HG03039 (cell line): ENCODE measurements around the gene ACOX2.
A peak's percentile ranks its signal among the peaks of the same experiment; 100 is the strongest.

ENCODE experiments used
- ATAC-seq: cut with Tn5 transposase; IDR thresholded peaks from one replicate; pipeline ENCODE4 v1.9.1; 2021; ENCODE audit warnings: mild to moderate bottlenecking, moderate library complexity; ENCODE audit not compliant: unreplicated experiment

ACOX2 gene

DNA sequence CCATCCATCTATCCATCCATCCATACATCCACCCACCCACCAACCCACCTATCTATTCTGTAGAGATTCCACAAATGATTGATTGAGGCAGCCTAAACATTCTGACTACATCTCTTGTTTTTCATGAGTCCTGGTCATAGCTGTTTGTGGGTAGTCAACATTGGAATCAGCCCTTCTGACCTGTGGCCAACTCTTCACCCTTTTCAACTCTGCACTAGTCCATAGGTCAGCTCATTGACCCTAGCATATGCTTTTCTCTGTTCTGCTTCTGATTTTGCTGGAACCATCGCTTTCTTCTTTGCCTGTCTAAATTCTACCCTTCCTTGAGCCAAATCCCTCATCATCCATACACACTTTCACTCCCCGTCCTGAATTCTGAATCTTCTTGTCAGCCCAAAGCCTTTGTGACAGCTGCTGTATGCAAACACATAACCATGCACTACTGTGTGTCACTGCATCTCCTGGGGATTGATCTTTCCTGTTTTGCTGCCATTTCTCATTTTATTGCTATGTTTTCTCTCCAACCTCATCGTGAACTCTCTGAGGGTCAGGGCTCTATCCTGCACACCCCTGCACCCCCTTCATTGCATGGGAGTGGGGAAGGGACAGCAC is 61.9 kb downstream of the ACOX2 start:
- no peak for ATAC-seq

- no peak for ATAC-seq
These were observed 62.6 kb downstream of the ACOX2 start for GRCh38 chr3:58474348-58474911.

DNA sequence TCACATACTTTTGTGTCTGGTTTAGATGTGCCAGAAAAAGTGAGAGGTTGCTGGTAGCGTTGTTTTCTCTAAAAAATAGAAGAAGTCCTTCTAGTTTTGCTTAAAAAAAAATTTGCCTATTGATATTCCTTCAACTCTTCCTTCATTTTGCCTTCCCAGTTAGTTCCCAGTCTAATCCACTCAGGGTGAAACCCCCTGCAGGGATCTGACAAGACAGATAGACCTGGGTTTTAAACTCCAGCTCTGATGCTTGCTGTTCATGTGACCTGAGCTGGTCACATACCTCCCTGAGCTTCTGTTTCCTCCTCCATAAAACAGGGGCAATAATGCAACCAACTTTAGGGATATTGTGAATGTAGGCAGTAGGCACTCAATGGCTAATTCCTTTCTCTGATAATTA is 63.7 kb downstream of the ACOX2 start:
- ATAC-seq = no peak

GRCh38 chr3:58471025-58471887 is 65.7 kb downstream of the ACOX2 start:
- ATAC-seq = no peak

DNA sequence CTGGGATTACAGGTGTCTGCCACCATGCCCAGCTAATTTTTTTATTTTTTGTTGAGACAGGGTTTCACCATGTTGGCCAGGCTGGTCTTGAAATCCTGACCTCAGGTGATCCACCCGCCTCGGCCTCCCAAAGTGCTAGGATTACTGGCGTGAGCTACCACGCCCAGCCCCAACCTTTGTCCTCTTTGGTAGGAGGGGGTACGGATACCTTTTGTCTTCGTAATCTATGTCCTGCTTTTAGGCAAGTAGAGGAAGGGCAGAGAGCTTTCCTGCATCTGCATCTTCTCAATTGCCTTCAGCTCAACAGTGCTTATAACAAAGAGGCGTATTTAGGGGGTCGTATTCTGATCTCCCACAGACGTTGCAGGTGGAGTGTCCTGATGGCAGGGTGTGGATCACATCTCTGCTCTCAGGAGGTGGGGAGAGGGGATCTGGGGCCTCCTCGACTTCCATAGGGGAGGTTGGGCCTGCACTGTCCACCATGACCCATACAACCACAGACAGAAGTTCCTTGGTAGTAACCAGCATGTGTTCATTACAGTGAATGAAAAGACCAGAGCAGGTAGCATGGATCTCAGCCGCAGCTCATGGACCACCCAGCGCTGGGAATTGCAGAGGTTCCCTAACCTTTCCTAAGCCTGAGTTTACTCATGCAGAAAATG is 66.5 kb downstream of the ACOX2 start:
- no peak for ATAC-seq

- ATAC-seq = no peak
These were observed 67.9 kb downstream of the ACOX2 start for GRCh38 chr3:58469096-58469495.

GRCh38 chr3:58466899-58467563 is 70.0 kb downstream of the ACOX2 start:
- ATAC-seq = no peak

DNA sequence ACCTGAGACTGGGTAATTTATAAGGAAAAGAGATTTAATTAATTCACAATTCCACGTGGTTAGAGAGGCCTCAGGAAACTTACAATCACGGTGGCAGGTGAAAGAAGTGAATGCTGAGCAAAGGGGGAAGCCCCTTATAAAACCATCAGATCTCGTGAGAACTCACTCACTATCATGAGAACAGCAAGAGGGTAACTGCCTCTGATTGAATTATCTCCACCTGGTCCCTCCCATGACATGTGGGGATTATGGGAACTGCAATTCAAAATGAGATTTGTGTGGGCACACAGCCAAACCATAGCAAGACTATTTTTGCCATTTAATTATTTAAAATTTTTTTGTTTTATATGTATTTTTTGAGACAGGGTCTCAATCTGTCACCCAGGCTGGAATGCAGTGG is 72.1 kb downstream of the ACOX2 start:
- ATAC-seq = no peak

DNA sequence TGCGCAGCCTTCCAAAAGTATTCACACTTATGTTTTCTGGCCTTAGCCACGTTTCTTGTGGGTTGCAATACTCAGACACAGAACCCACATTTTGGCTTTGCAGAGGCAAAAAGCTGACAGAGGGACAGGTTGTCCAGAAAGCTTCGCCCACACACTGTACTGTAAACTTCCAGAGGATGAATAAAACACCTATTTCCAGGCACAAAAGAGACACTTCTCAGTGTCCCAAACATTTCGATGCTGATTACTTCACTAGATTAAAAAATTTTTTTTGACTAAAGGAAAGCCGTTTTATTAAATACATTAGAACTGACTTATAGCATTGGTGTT is 73.1 kb downstream of the ACOX2 start:
- ATAC-seq = no peak

GRCh38 chr3:58463181-58463941 is 73.6 kb downstream of the ACOX2 start:
- peak; percentile 91 for ATAC-seq

DNA sequence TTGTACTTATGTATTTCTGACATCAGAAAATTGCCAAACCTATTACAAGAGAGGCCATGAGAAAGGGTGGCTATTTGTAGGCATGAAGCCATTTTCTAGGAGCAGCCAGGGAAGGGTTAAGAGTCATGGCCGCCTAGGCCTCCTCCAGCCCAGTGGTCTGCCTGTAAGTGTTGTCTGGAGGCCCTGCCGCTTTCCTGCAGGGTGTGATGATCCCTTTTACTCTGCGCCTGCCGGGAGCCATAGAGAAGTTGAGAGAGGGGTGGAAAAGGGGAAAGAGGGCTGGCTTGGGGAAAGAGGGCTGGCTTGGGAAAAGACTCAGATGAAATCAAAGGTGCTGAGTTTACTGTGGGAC is 74.2 kb downstream of the ACOX2 start:
- no peak for ATAC-seq

DNA sequence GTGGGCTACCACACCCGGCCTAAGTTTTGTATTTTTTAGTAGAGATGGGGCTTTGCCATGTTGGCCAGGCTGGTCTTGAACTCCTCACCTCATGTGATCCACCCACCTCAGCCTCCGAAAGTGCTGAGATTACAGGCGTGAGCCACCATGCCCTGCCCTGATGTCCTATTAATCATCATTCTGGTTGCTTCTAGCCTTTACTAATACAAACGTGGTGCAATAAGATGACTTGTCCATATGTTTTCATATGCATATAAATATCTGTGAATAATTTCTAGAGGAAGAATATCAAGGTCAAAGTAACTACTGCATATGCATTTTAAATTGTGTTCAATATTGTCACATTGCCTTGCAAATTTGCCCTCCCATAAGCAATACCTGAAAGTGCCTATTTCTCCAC is 77.8 kb downstream of the ACOX2 start:
- no peak for ATAC-seq
